OCI-LY7 (cell line): ENCODE data around the gene CAPZA2.

Source experiments
- CTCF ChIP-seq: fragments of 200-600 bp; sonication (generic); conservative IDR thresholded peaks from 2 replicates; pipeline ENCODE4 v1.5.1; 2014; ENCODE audit warnings: mild to moderate bottlenecking, antibody characterized with exemption, low read length, moderate library complexity, mixed read lengths
- EZH2phosphoT487 ChIP-seq: fragments of 200-600 bp; sonication (generic); IDR thresholded peaks from 2 replicates; pipeline ENCODE4 v1.6.1; 2018; ENCODE audit warnings: low read depth, borderline replicate concordance, mild to moderate bottlenecking, mixed run types, antibody characterized with exemption, low read length, moderate library complexity, mixed read lengths

GRCh38 chr7:116922545-116922944 lies 60.2 kb downstream of the CAPZA2 start:
- TF ChIP-seq CTCF: no peak
- no peak for TF ChIP-seq EZH2phosphoT487
